Measurements from ENCODE around the gene ZNF324. TPM values are rescaled to one million over a fixed set of nuclear protein-coding genes. Genes with fewer than 3 reads are reported as not detected.

Gene ZNF324
- total and polyA plus RNA-seq, 2 of the 13 experiments (the other 11 are each of a cell fraction or from before 2014, with no cell fraction given): 1.1 to 4.7 TPM

DNA sequence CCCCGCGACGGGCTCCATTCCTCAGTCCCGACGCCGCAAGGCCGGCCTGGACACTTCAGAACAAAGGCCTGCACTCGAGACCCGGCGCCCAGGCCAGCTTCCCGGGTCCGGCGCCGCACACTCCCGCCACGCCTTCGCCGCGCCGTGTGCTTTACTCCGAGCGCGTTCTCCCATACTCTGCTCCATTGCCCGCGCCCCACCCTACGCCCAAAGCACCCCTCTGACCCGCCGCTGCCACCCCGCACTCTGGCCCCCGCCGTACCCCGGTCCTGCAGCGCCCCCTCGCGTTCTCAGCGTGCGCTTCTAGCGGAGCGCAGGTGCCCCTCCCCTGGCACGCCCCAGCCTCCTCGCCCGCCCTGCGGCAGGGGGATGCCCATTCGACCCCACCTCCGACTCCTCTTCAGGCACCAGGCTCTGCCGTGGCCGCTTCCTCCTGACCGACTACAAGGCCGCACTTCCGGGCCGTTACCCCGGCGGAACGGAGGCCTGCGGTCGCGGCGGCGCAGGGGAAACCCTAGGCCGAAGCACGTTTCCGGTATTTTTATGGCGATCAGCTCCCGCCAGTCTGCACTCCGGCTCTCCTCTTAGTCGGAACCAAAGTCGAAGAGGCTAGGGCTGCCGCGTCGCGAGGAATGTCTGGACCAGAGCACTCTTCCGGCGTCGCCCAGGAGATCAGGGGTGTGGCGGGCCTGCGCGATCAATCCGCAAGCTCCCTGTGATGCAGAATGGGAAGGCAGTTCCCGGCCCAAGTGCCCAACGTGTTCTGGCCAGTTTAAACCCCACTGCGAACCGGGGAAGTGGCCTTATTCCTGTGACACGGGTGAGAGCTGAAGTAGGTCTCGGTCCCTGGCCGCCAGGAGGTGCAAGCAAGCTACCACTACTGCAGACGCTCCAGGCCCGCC, 52.7 kb downstream of the ZNF324 start, which contains the start of gene ZBTB45 (continued):
- peak; percentile 99 for TF ChIP-seq GATAD1 (CRISPR knock-in tag; IDR thresholded peaks at IDR 0.05)
- TF ChIP-seq ZBTB21 (CRISPR knock-in tag; IDR thresholded peaks at IDR 0.05): peak; percentile 68
- peak; percentile 70 for TF ChIP-seq MEIS2 (CRISPR knock-in tag; IDR thresholded peaks at IDR 0.05)
- 0 out of 2 replicates have a peak, but pooled peaks have one; percentile 57 for TF ChIP-seq ZNF597 (CRISPR knock-in tag; IDR thresholded peaks at IDR 0.05)
- no peak; the same call in 1 of the 2 replicates for TF ChIP-seq SIX4 (CRISPR knock-in tag; IDR thresholded peaks at IDR 0.05)
- peak; percentile 90 for TF ChIP-seq CBX1 (IDR thresholded peaks at IDR 0.05; ENCODE audit: low read depth)
- peak; percentile 51; the same call in 1 of the 2 replicates for TF ChIP-seq TBX3 (IDR thresholded peaks at IDR 0.05; ENCODE audit: borderline replicate concordance)
- TF ChIP-seq ZNF318 (CRISPR knock-in tag; IDR thresholded peaks at IDR 0.05): peak; percentile 65; the same call in 1 of the 2 replicates
- peak; percentile 91 for TF ChIP-seq ZNF276 (CRISPR knock-in tag; IDR thresholded peaks at IDR 0.05; ENCODE audit: low read depth)
- TF ChIP-seq ZNF557 (CRISPR knock-in tag; IDR thresholded peaks at IDR 0.05): no peak
- TF ChIP-seq, protein P1, sequence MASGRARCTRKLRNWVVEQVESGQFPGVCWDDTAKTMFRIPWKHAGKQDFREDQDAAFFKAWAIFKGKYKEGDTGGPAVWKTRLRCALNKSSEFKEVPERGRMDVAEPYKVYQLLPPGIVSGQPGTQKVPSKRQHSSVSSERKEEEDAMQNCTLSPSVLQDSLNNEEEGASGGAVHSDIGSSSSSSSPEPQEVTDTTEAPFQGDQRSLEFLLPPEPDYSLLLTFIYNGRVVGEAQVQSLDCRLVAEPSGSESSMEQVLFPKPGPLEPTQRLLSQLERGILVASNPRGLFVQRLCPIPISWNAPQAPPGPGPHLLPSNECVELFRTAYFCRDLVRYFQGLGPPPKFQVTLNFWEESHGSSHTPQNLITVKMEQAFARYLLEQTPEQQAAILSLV (CRISPR knock-in tag; IDR thresholded peaks at IDR 0.05; ENCODE audit: borderline replicate concordance): no peak; the same call in 1 of the 2 replicates
- TF ChIP-seq, protein P2, sequence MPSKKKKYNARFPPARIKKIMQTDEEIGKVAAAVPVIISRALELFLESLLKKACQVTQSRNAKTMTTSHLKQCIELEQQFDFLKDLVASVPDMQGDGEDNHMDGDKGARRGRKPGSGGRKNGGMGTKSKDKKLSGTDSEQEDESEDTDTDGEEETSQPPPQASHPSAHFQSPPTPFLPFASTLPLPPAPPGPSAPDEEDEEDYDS (CRISPR knock-in tag; IDR thresholded peaks at IDR 0.05): peak; percentile 85
- no peak for TF ChIP-seq PHB2 (IDR thresholded peaks at IDR 0.05; ENCODE audit: partially characterized antibody)
- TF ChIP-seq ZNF607 (CRISPR knock-in tag; IDR thresholded peaks at IDR 0.05; ENCODE audit: borderline replicate concordance): peak; percentile 89; the same call in 1 of the 2 replicates
- no peak; the same call in none of the 2 replicates for TF ChIP-seq ZSCAN29 (CRISPR knock-in tag; conservative IDR thresholded peaks at IDR 0.05)
- peak; percentile 78 for TF ChIP-seq ZNF619 (CRISPR knock-in tag; IDR thresholded peaks at IDR 0.05)
